ENCODE data around the gene CD69.
A peak's percentile ranks its signal among the peaks of the same experiment; 100 is the strongest.
"Not testable (repeated sequence)": the region's sequence is repeated elsewhere in the genome, so short reads cannot be mapped to it uniquely, and the experiment has no call there.

CD69 gene

GRCh38 chr12:9721394-9722092, 39.2 kb downstream of the CD69 start:
- H3K4me3 Mint-ChIP-seq, result no peak overlapping the region
- H3K27me3 Mint-ChIP-seq, result no peaks in the 10 kb centered on the region
- no peaks in the 10 kb centered on the region for H3K9me3 Mint-ChIP-seq
- ATAC-seq (no peak), DNase-seq (no peak)
- peaks cover 29% of the 10 kb centered on the region for H3K4me1 Mint-ChIP-seq
- no peak overlapping the region for H3K27ac Mint-ChIP-seq

- Mint-ChIP-seq H3K4me1 (peaks cover 40% of the 10 kb centered on the region), H3K27ac (peak overlapping the region in 1 of 2 donors; percentile 13), H3K27me3 (no peaks in the 10 kb centered on the region), H3K4me3 (no peak overlapping the region), H3K9me3 (no peaks in the 10 kb centered on the region)
- DNase-seq (no peak), ATAC-seq (peak; percentile 87)
Observed at GRCh38 chr12:9719790-9720189, 40.9 kb downstream of the CD69 start.

- Mint-ChIP-seq H3K4me3 (no peak overlapping the region), H3K9me3 (no peaks in the 10 kb centered on the region), H3K27me3 (no peaks in the 10 kb centered on the region), H3K27ac (no peak overlapping the region), H3K4me1 (peaks cover 40% of the 10 kb centered on the region)
- ATAC-seq (no peak), DNase-seq (no peak)
Observed at GRCh38 chr12:9718968-9719367, 41.7 kb downstream of the CD69 start.

- no peak overlapping the region for H3K27ac Mint-ChIP-seq
- DNase-seq (no peak), ATAC-seq (no peak)
- H3K27me3 Mint-ChIP-seq, result no peaks in the 10 kb centered on the region
- peaks cover 36% of the 10 kb centered on the region for H3K4me1 Mint-ChIP-seq
- H3K9me3 Mint-ChIP-seq, result no peaks in the 10 kb centered on the region
- no peak overlapping the region for H3K4me3 Mint-ChIP-seq
Observed at GRCh38 chr12:9717070-9717925, 43.4 kb downstream of the CD69 start.

- not testable (repeated sequence) for ATAC-seq, H3K4me3 Mint-ChIP-seq, H3K27me3 Mint-ChIP-seq, DNase-seq, H3K9me3 Mint-ChIP-seq, H3K27ac Mint-ChIP-seq
- peaks cover 37% of the 10 kb centered on the region for H3K4me1 Mint-ChIP-seq
Observed at GRCh38 chr12:9713032-9713558, 47.6 kb downstream of the CD69 start.

- DNase-seq (no peak), ATAC-seq (no peak)
- no peak overlapping the region for H3K4me3 Mint-ChIP-seq
- peaks cover 0 to under 1% of the 10 kb centered on the region in 2 donors for H3K9me3 Mint-ChIP-seq
- H3K27ac Mint-ChIP-seq, result peak overlapping the region in 1 of 2 donors; percentile 11
- H3K4me1 Mint-ChIP-seq, result peaks cover 51% of the 10 kb centered on the region
- no peaks in the 10 kb centered on the region for H3K27me3 Mint-ChIP-seq
Observed at GRCh38 chr12:9711664-9712063, 49.0 kb downstream of the CD69 start.

- Mint-ChIP-seq H3K9me3 (peaks cover 8 to 9% of the 10 kb centered on the region in 2 donors), H3K4me3 (no peak overlapping the region), H3K4me1 (peaks cover 53% of the 10 kb centered on the region), H3K27ac (peak overlapping the region in 1 of 2 donors; percentile 54), H3K27me3 (no peaks in the 10 kb centered on the region)
- ATAC-seq (no peak), DNase-seq (no peak)
Observed at GRCh38 chr12:9710584-9711375, 49.9 kb downstream of the CD69 start.

GRCh38 chr12:9708853-9709252, 51.8 kb downstream of the CD69 start:
- DNase-seq (no peak), ATAC-seq (no peak)
- no peaks in the 10 kb centered on the region for H3K27me3 Mint-ChIP-seq
- H3K4me3 Mint-ChIP-seq, result no peak overlapping the region
- H3K9me3 Mint-ChIP-seq, result peaks cover 22 to 23% of the 10 kb centered on the region in 2 donors
- peaks cover 52% of the 10 kb centered on the region for H3K4me1 Mint-ChIP-seq
- peak overlapping the region in 1 of 2 donors; percentile 82 for H3K27ac Mint-ChIP-seq

- peak; percentile 84 for ATAC-seq
- peak overlapping the region; percentile 73 to 83 for H3K4me3 Mint-ChIP-seq
- peak overlapping the region; percentile 82 to 94 for H3K27ac Mint-ChIP-seq
- peak; percentile 68 to 69 for DNase-seq
- H3K27me3 Mint-ChIP-seq, result no peaks in the 10 kb centered on the region
- peaks cover 52% of the 10 kb centered on the region for H3K4me1 Mint-ChIP-seq
- H3K9me3 Mint-ChIP-seq, result peaks cover 22 to 23% of the 10 kb centered on the region in 2 donors
Observed at GRCh38 chr12:9707864-9708808, 52.6 kb downstream of the CD69 start.

GRCh38 chr12:9707356-9707755, 53.3 kb downstream of the CD69 start:
- ATAC-seq, result peak; percentile 76
- peak overlapping the region; percentile 73 to 83 for H3K4me3 Mint-ChIP-seq
- peak overlapping the region; percentile 82 to 94 for H3K27ac Mint-ChIP-seq
- peaks cover 22 to 23% of the 10 kb centered on the region in 2 donors for H3K9me3 Mint-ChIP-seq
- peak; percentile 42 to 47 for DNase-seq
- peaks cover 58% of the 10 kb centered on the region for H3K4me1 Mint-ChIP-seq
- H3K27me3 Mint-ChIP-seq, result no peaks in the 10 kb centered on the region

GRCh38 chr12:9706086-9706685, 54.5 kb downstream of the CD69 start:
- no peaks in the 10 kb centered on the region for H3K27me3 Mint-ChIP-seq
- DNase-seq, result no peak
- H3K27ac Mint-ChIP-seq, result peak overlapping the region; percentile 8 to 82
- H3K9me3 Mint-ChIP-seq, result peaks cover 22 to 23% of the 10 kb centered on the region in 2 donors
- H3K4me1 Mint-ChIP-seq, result peaks cover 70% of the 10 kb centered on the region
- H3K4me3 Mint-ChIP-seq, result peak overlapping the region; percentile 44 to 60
- no peak for ATAC-seq

GRCh38 chr12:9704561-9704960, 56.1 kb downstream of the CD69 start:
- DNase-seq, ATAC-seq, H3K27me3 Mint-ChIP-seq, H3K4me3 Mint-ChIP-seq, H3K27ac Mint-ChIP-seq: not testable (repeated sequence)
- H3K4me1 Mint-ChIP-seq, result peaks cover 75% of the 10 kb centered on the region
- peaks cover 23 to 26% of the 10 kb centered on the region in 2 donors for H3K9me3 Mint-ChIP-seq
